Measurements from ENCODE around the gene CD320. TPM values are rescaled to one million over a fixed set of nuclear protein-coding genes. Genes with fewer than 3 reads are reported as not detected.
"Not testable (repeated sequence)": the region's sequence is repeated elsewhere in the genome, so short reads cannot be mapped to it uniquely, and the experiment has no call there.

Gene CD320
- total and polyA plus RNA-seq, 2 experiments from 2014 or later = 53.8 to 91.4 TPM

GRCh38 chr19:8269724-8270123 lies 38.4 kb downstream of the CD320 start:
- H3K79me2 ChIP-seq = no peaks in the 10 kb centered on the region
- no peaks in the 10 kb centered on the region for H3K36me3 ChIP-seq (replicated peaks; ENCODE audit: insufficient read depth, low read depth)
- no peak overlapping the region for H3K4me2 ChIP-seq
- TF ChIP-seq EZH2phosphoT487 (IDR thresholded peaks at IDR 0.05; ENCODE audit: low read depth, severe bottlenecking, unreplicated experiment) = no peak
- TF ChIP-seq EZH2 (IDR thresholded peaks at IDR 0.05; ENCODE audit: borderline replicate concordance) = no peak
- TF ChIP-seq, protein P1, sequence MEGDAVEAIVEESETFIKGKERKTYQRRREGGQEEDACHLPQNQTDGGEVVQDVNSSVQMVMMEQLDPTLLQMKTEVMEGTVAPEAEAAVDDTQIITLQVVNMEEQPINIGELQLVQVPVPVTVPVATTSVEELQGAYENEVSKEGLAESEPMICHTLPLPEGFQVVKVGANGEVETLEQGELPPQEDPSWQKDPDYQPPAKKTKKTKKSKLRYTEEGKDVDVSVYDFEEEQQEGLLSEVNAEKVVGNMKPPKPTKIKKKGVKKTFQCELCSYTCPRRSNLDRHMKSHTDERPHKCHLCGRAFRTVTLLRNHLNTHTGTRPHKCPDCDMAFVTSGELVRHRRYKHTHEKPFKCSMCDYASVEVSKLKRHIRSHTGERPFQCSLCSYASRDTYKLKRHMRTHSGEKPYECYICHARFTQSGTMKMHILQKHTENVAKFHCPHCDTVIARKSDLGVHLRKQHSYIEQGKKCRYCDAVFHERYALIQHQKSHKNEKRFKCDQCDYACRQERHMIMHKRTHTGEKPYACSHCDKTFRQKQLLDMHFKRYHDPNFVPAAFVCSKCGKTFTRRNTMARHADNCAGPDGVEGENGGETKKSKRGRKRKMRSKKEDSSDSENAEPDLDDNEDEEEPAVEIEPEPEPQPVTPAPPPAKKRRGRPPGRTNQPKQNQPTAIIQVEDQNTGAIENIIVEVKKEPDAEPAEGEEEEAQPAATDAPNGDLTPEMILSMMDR (IDR thresholded peaks at IDR 0.05; ENCODE audit: poor library complexity) = no peak
- H3K4me1 ChIP-seq (ENCODE audit: insufficient read depth) = no peaks in the 10 kb centered on the region
- H3K9me2 ChIP-seq (replicated peaks; ENCODE audit: insufficient read depth) = no peaks in the 10 kb centered on the region
- no peaks in the 10 kb centered on the region for H3K27me3 ChIP-seq
- no peaks in the 10 kb centered on the region for H3K9me3 ChIP-seq (ENCODE audit: low read depth)
- H4K20me1 ChIP-seq (ENCODE audit: insufficient read depth, poor library complexity, severe bottlenecking) = no peaks in the 10 kb centered on the region
- no peak overlapping the region for H3K4me3 ChIP-seq
- 75% methylated on average over 3 of the region's 3 CpGs for WGBS (ENCODE audit: low lambda C conversion rate, missing lambda C conversion rate)
- no peak overlapping the region for H3K27ac ChIP-seq
- no peak for DNase-seq (ENCODE audit: low spot score)
- no peak overlapping the region for H2AFZ ChIP-seq

GRCh38 chr19:8265872-8266271 lies 42.3 kb downstream of the CD320 start:
- no peaks in the 10 kb centered on the region for H3K4me1 ChIP-seq (ENCODE audit: insufficient read depth)
- no peaks in the 10 kb centered on the region for H3K79me2 ChIP-seq
- H3K9me3 ChIP-seq (ENCODE audit: low read depth) = no peaks in the 10 kb centered on the region
- TF ChIP-seq EZH2phosphoT487 (IDR thresholded peaks at IDR 0.05; ENCODE audit: low read depth, severe bottlenecking, unreplicated experiment) (no peak), EZH2 (IDR thresholded peaks at IDR 0.05; ENCODE audit: borderline replicate concordance) (no peak)
- TF ChIP-seq, protein P1 (IDR thresholded peaks at IDR 0.05; ENCODE audit: poor library complexity) = no peak
- H3K27ac ChIP-seq = no peak overlapping the region
- no peak overlapping the region for H3K4me2 ChIP-seq
- no peak overlapping the region for H2AFZ ChIP-seq
- no peaks in the 10 kb centered on the region for H3K27me3 ChIP-seq
- no peaks in the 10 kb centered on the region for H3K36me3 ChIP-seq (replicated peaks; ENCODE audit: insufficient read depth, low read depth)
- no peaks in the 10 kb centered on the region for H4K20me1 ChIP-seq (ENCODE audit: insufficient read depth, poor library complexity, severe bottlenecking)
- no peak for DNase-seq (ENCODE audit: low spot score)
- no peaks in the 10 kb centered on the region for H3K9me2 ChIP-seq (replicated peaks; ENCODE audit: insufficient read depth)
- H3K4me3 ChIP-seq = no peak overlapping the region
- WGBS (ENCODE audit: low lambda C conversion rate, missing lambda C conversion rate) = 89% methylated on average over 3 of the region's 3 CpGs

DNA sequence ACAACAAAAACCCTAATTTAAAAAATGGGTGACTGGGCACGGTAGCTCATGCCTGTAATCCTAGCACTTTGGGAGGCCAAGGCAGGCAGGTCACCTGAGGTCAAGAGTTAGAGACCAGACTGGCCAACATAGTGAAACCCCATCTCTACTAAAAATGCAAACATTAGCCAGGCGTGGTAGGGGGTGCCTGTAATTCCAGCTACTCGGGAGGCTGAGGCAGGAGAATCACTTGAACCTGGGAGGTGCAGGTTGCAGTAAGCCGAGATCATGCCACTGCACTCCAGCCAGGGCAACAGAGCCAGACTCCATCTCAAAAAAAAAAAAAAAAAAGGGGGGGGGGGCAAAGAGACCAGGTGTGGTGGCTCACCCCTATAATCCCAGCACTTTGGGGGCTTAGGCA lies 43.9 kb downstream of the CD320 start:
- H4K20me1 ChIP-seq (ENCODE audit: insufficient read depth, poor library complexity, severe bottlenecking); DNase-seq (ENCODE audit: low spot score); H3K79me2 ChIP-seq; H3K9me2 ChIP-seq (replicated peaks; ENCODE audit: insufficient read depth); H3K27me3 ChIP-seq; H3K36me3 ChIP-seq (replicated peaks; ENCODE audit: insufficient read depth, low read depth); H2AFZ ChIP-seq; H3K4me2 ChIP-seq; H3K4me3 ChIP-seq; H3K4me1 ChIP-seq (ENCODE audit: insufficient read depth); H3K9me3 ChIP-seq (ENCODE audit: low read depth); H3K27ac ChIP-seq: not testable (repeated sequence)
- 95% methylated on average over 4 of the region's 4 CpGs for WGBS (ENCODE audit: low lambda C conversion rate, missing lambda C conversion rate)

DNA sequence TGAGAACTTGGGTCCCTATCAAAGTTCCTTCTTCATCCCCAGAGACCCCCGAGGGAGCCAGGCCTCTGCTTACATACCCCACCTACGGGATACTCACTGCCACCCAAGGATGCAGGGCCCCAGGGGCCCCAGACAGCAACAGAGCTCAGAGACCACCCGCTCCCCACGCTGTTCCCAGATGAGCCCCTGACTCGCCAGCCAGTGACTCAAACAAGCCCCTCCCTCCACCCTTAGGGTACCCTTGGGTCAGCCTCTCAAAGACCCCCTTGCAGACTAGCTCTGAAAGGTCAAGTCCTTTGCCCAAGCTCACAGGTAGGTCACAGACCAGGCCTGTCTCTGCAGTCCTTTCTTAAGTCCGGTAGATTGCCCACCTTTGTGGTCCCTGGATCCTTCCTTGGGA lies 45.7 kb downstream of the CD320 start:
- TF ChIP-seq EZH2phosphoT487 (IDR thresholded peaks at IDR 0.05; ENCODE audit: low read depth, severe bottlenecking, unreplicated experiment) (no peak), EZH2 (IDR thresholded peaks at IDR 0.05; ENCODE audit: borderline replicate concordance) (no peak)
- TF ChIP-seq, protein P1 (IDR thresholded peaks at IDR 0.05; ENCODE audit: poor library complexity) = no peak
- no peak overlapping the region for H2AFZ ChIP-seq
- no peaks in the 10 kb centered on the region for H3K79me2 ChIP-seq
- no peak overlapping the region for H3K4me2 ChIP-seq
- no peak overlapping the region for H3K27ac ChIP-seq
- no peaks in the 10 kb centered on the region for H4K20me1 ChIP-seq (ENCODE audit: insufficient read depth, poor library complexity, severe bottlenecking)
- 100% methylated on average over 5 of the region's 6 CpGs for WGBS (ENCODE audit: low lambda C conversion rate, missing lambda C conversion rate)
- no peak overlapping the region for H3K4me3 ChIP-seq
- no peaks in the 10 kb centered on the region for H3K36me3 ChIP-seq (replicated peaks; ENCODE audit: insufficient read depth, low read depth)
- no peaks in the 10 kb centered on the region for H3K9me2 ChIP-seq (replicated peaks; ENCODE audit: insufficient read depth)
- DNase-seq (ENCODE audit: low spot score) = no peak
- no peaks in the 10 kb centered on the region for H3K9me3 ChIP-seq (ENCODE audit: low read depth)
- H3K4me1 ChIP-seq (ENCODE audit: insufficient read depth) = no peaks in the 10 kb centered on the region
- no peaks in the 10 kb centered on the region for H3K27me3 ChIP-seq
